HTERT RPE-1 (cell line): ENCODE data around the gene KIF26B.

ENCODE experiments used
- in situ Hi-C: fragments of 300-500 bp; cut with MboI; formaldehyde crosslinking; loops from 4 replicates; pipeline ENCODE4 v1.14.3; 2020; ENCODE audit warnings: low sequenced_read_pairs

The KIF26B gene

GRCh38 chr1:245168906-245169305 lies 14.1 kb downstream of the KIF26B start:
- in situ Hi-C loops = no loop called here

GRCh38 chr1:245169376-245169775 lies 14.6 kb downstream of the KIF26B start:
- in situ Hi-C loops = no loop called here

GRCh38 chr1:245172026-245172425 lies 17.2 kb downstream of the KIF26B start:
- in situ Hi-C loops = no loop called here

DNA sequence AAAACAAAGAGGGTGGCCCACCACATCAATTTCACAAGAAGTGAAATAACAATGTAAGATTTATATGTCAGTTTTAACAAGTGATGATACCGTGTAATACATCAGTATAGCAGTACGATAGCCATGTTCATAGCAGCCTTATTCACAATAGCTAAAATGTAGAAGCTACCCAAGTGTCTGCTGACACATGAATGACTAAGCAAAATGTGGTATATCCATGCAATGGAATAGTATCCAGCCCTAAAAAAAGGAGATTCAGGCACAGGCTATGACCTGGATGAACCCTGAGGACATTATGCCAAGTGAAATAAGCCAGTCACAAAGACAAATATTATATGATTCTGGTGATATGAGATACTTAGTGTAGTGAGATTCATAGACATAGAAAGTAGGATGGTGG lies 18.0 kb downstream of the KIF26B start:
- in situ Hi-C loops = no loop called here

GRCh38 chr1:245173446-245174211 lies 18.8 kb downstream of the KIF26B start:
- in situ Hi-C loops = no loop called here

DNA sequence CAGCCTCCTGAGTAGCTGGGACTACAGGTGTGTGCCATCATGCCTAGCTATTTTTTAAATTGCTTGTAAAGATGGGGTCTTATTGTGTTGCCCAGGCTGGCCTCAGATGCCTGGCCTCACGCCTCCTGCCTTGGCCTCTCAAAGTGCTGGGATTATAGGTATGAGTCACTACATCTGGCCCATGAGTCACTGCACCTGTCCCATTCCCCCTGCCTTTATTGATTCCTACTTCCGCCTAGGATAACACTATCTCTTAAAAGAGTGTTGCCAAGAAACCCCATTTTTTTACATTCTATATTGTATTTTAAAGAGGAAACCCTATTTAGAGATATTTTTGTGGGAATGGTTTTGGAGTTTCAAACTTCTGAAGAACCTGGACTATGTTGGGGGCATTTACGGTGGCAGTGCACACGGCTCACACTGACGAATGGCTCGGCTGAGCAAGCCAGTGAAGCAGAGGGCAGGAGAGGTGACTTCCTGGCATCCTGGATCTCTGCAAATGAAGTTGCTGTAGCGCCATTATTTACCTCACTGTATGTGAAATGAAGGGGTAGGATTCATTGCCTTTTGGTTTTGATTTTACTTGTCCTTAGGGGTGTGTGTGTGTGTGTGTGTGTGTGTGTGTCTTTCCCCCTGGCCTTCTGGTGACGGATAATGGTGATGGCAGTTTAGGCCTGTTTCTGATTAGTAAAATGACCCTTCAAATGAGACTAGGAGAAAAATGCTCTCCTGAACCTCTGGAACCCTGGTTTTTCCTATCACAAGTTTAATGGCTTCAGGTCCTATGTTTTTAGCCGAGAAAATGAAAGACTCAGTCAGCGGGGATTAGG lies 22.5 kb downstream of the KIF26B start:
- in situ Hi-C loops = no loop called here

DNA sequence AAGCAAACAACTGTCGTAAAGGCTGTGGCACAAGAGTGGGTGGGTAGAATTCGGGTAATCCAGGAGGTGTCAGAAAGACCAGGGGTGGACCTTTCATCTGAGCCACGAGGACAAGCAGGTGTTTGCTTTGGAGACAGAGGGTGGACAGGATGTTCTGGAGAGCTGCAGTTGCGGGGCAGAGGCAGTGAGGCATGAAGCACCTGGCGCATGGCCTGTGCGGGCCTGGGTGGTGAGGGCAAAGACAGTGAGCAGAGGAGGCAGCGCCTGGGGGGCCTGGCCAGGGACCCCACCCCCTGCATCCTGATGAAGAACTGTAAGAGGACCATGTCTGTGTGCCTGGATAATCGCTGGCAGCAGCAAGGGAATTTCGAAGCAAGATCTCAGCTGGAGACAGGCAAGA lies 24.9 kb downstream of the KIF26B start:
- in situ Hi-C loops = no loop called here

GRCh38 chr1:245180496-245181157 lies 25.8 kb downstream of the KIF26B start:
- in situ Hi-C loops = no loop called here

- in situ Hi-C loops = no loop called here
These were observed 26.4 kb downstream of the KIF26B start for GRCh38 chr1:245181158-245181517.

DNA sequence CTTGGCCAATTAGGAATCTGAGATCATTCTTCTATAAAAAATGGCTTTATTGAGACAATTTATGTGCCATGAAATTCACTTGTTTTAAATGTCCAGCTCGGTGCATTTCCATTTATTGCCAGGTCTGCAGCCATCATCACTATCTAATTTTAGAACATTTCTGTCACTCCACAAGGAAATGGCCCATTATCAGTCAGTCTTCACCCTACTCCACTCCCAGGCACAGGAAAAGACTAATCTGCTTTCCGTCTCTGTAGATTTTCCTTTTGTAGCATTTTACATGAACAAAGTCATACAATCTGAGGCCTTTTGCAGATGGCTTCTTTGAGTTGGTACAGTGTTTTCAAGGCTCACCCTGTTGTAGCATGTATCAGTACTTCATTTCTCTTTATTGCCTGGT lies 27.2 kb downstream of the KIF26B start:
- in situ Hi-C loops = no loop called here

DNA sequence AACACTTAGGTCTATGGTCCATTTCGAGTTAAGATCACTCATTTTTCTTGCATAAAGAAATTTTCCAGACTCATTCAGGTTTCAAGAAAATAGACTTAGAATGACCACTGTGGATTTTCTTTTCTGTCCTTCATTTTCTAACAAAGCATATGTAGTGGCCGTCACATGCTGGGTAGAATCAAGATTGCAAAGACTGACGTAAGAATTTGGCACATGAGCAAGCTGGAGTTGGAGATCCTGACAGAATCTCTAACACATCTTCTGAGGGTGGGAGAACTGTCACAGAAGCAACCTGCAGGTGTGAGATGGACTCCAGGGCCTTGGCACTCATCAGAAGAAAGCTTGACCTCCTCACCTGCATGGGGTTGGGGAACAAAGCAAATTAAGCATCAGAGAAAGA lies 28.6 kb downstream of the KIF26B start:
- in situ Hi-C loops = no loop called here

GRCh38 chr1:245184779-245185178 lies 30.0 kb downstream of the KIF26B start:
- in situ Hi-C loops = no loop called here

- in situ Hi-C loops = no loop called here
These were observed 33.6 kb downstream of the KIF26B start for GRCh38 chr1:245188403-245188802.

DNA sequence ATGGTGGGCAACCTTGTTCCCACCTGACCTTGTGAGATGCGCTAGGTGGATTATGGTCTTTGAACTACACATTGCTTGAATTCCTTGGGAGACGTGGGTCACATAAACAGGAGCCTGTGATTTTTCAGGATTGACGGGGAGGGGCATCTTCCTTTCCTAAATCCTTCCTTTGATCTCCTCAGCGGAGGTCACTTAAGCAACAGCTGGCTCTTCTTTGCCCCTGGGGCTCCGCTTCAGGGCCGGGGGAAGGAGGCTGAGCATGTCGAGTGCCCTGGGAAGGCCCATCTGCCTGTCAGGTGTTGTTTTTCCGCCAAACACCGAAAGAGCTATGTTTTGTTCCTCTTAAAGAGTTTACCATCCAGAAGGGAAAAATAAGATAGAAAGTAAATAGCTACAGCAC lies 40.6 kb downstream of the KIF26B start:
- in situ Hi-C loops = no loop called here

- in situ Hi-C loops = no loop called here
These were observed 42.3 kb downstream of the KIF26B start for GRCh38 chr1:245197121-245197520.

- in situ Hi-C loops = no loop called here
These were observed 43.2 kb downstream of the KIF26B start for GRCh38 chr1:245197911-245198379.

DNA sequence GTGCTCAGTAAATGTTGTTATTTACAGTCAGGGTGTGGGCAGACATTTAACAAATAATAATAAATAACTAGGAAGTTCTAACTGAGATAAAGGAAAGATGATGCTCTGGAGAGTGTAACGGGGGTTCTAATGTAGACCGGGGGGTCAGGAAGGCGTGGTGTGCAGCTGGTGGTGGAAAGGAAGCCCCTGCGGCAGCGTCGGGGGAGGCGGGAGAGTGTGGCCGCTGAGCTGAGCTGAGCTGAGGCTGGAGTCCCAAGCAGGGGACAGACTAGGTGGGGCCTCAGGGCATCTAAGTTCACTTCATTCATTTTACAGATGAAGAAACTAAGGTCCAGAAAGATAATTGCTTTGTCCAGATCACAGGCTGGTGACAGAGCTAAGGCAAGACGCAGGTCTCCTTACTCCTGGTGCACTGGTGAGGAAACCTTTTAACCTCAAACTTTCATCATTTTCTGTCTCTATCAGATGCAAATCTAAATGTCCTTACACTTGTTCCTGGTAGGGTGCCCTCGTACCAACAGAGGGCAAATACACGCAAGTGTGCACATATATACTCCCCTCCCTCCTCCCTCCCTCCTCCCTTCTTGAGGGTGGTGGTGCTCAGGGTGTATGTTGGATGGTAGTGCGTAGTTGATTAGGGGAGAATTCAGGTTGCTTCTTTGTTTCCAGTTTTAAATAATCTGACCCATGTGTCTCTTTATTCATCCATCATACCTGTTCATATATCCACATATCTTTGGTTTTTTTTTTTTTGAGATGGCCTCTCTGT lies 44.1 kb downstream of the KIF26B start:
- in situ Hi-C loops = no loop called here

- in situ Hi-C loops = no loop called here
These were observed 45.4 kb downstream of the KIF26B start for GRCh38 chr1:245200146-245200545.

DNA sequence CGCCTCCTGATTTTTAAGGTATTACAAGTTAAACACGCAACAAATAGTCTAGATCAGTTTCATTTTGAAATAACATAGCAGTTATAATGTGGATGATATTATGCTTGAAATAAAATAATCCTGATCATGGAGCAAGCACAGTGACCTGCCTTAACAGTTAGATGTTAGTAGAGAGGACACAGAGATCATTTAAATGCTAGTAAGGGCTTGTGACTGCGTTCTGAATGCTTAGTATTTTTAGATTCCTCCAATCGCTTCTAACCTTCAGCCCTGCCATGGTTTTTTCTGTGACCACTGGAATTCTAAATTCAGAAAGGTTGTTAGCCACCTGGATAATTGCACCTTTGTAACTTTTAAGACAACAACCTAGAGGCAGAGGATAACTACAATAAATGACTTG lies 46.4 kb downstream of the KIF26B start:
- in situ Hi-C loops = no loop called here

- in situ Hi-C loops = no loop called here
These were observed 47.0 kb downstream of the KIF26B start for GRCh38 chr1:245201827-245202226.

GRCh38 chr1:245205396-245205795 lies 50.6 kb downstream of the KIF26B start:
- in situ Hi-C loops = no loop called here
